Peyer's patch (tissue), 4 donors: ENCODE measurements around the gene EP400.

Experiments used
- POLR2A ChIP-seq, 2 donors: fragments of 450-650 bp; IDR thresholded peaks; one replicate each; pipeline ENCODE4 v1.5.1; 2017; ENCODE audit warnings: antibody characterized with exemption in 2 of 2, mild to moderate bottlenecking in 2 of 2, moderate library complexity in 2 of 2
- TF ChIP-seq, protein P1 (sequence below), 6 experiments: fragments of 450-650 bp in 4 of 6; fragments of 200-600 bp in 2 of 6; sonication (generic) in 1 of 6; IDR thresholded peaks; one replicate each; pipeline ENCODE4 v1.5.1; 2017 to 2019; ENCODE audit warnings: antibody characterized with exemption in 6 of 6, mild to moderate bottlenecking in 3 of 6, moderate library complexity in 1 of 6

DNA sequence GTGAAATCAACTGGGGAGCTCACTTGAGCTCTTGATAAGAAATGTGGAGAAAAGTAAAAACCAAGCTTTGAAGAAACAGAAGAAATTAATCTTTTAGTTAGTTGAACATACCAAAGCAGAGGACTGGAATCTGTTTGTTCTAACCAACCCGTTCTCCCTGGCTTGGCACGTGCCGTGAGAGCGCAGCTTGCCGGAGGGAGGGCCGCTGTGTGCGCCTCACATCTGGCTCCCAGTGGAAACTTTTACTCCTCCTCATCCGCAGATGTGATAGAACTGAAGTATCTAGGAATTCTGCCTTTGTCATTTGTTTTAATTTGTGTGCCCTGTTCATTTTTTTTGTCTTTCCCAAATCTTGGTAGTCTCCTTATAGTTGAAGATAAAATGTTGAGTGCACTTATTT lies 129.5 kb downstream of the EP400 start:
- TF ChIP-seq, protein P1, sequence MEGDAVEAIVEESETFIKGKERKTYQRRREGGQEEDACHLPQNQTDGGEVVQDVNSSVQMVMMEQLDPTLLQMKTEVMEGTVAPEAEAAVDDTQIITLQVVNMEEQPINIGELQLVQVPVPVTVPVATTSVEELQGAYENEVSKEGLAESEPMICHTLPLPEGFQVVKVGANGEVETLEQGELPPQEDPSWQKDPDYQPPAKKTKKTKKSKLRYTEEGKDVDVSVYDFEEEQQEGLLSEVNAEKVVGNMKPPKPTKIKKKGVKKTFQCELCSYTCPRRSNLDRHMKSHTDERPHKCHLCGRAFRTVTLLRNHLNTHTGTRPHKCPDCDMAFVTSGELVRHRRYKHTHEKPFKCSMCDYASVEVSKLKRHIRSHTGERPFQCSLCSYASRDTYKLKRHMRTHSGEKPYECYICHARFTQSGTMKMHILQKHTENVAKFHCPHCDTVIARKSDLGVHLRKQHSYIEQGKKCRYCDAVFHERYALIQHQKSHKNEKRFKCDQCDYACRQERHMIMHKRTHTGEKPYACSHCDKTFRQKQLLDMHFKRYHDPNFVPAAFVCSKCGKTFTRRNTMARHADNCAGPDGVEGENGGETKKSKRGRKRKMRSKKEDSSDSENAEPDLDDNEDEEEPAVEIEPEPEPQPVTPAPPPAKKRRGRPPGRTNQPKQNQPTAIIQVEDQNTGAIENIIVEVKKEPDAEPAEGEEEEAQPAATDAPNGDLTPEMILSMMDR (IDR thresholded peaks at IDR 0.05): no peak
- TF ChIP-seq POLR2A (IDR thresholded peaks at IDR 0.05): no peak
